ENCODE data around the gene HBD. TPM values are rescaled to one million over a fixed set of nuclear protein-coding genes. Genes with fewer than 3 reads are reported as not detected.

HBD gene
- polyA plus RNA-seq, 1 donor = not detected

GRCh38 chr11:5188201-5188600 lies 46.1 kb downstream of the HBD start:
- no peak for DNase-seq (ENCODE audit: low read depth)

Other genes starting within 250 kb of the HBD start
- gene OR51L1, start 239.6 kb downstream of the HBD start, polyA plus RNA-seq (ENCODE audit: insufficient read length) = 0.06 TPM
- not detected for gene OR52J3, start 188.0 kb downstream of the HBD start, polyA plus RNA-seq (ENCODE audit: insufficient read length)
- not detected for gene OR52E2, start 174.9 kb downstream of the HBD start, polyA plus RNA-seq (ENCODE audit: insufficient read length)
- not detected for gene OR52E1, start 164.9 kb downstream of the HBD start, polyA plus RNA-seq (ENCODE audit: insufficient read length)
- not detected for gene OR52A5, start 96.1 kb downstream of the HBD start, polyA plus RNA-seq (ENCODE audit: insufficient read length)
- gene OR52A1, start 79.7 kb downstream of the HBD start, polyA plus RNA-seq (ENCODE audit: insufficient read length) = 0.03 TPM
- not detected for gene OR51V1, start 33.8 kb downstream of the HBD start, polyA plus RNA-seq (ENCODE audit: insufficient read length)
- 273 TPM for gene HBB, start 7.4 kb downstream of the HBD start, polyA plus RNA-seq (ENCODE audit: insufficient read length)
- 9.4 TPM for gene HBG1, start 15.4 kb upstream of the HBD start, polyA plus RNA-seq (ENCODE audit: insufficient read length)
- 4,005 TPM for gene HBG2, start 20.3 kb upstream of the HBD start, polyA plus RNA-seq (ENCODE audit: insufficient read length)
- 5.5 TPM for gene HBE1, start 35.5 kb upstream of the HBD start, polyA plus RNA-seq (ENCODE audit: insufficient read length)
- not detected for gene OR51B4, start 67.5 kb upstream of the HBD start, polyA plus RNA-seq (ENCODE audit: insufficient read length)
- not detected for gene OR51B2, start 89.8 kb upstream of the HBD start, polyA plus RNA-seq (ENCODE audit: insufficient read length)
- gene OR51B5, start 109.0 kb upstream of the HBD start, polyA plus RNA-seq (ENCODE audit: insufficient read length) = 0.15 TPM
- not detected for gene OR51B6, start 117.0 kb upstream of the HBD start, polyA plus RNA-seq (ENCODE audit: insufficient read length)
- gene OR51M1, start 149.3 kb upstream of the HBD start, polyA plus RNA-seq (ENCODE audit: insufficient read length) = not detected
- not detected for gene OR51Q1, start 187.6 kb upstream of the HBD start, polyA plus RNA-seq (ENCODE audit: insufficient read length)
- not detected for gene OR51I1, start 207.0 kb upstream of the HBD start, polyA plus RNA-seq (ENCODE audit: insufficient read length)
- not detected for gene OR51I2, start 214.8 kb upstream of the HBD start, polyA plus RNA-seq (ENCODE audit: insufficient read length)

Data from forelimb muscle (tissue), 1 donor.